ACC112 (cell line): ENCODE measurements around the gene VASH2.
A peak's percentile ranks its signal among the peaks of the same experiment; 100 is the strongest.

Source experiments
- H2AFZ ChIP-seq: fragments of 200-600 bp; sonication (generic); one replicate; pipeline ENCODE4 v1.6.0; 2017; ENCODE audit warnings: antibody characterized with exemption, low read length; ENCODE audit not compliant: unreplicated experiment
- H3K27ac ChIP-seq: fragments of 200-600 bp; sonication (generic); 2 replicates; pipeline ENCODE4 v1.5.1; 2014; ENCODE audit warnings: low read depth, mild to moderate bottlenecking, antibody characterized with exemption, low read length, moderate library complexity
- H3K27me3 ChIP-seq: fragments of 200-600 bp; sonication (generic); 2 replicates; pipeline ENCODE4 v1.6.1; 2014; ENCODE audit warnings: mild to moderate bottlenecking, antibody characterized with exemption, low read length, moderate library complexity, mixed read lengths; ENCODE audit not compliant: insufficient read depth
- H3K36me3 ChIP-seq: fragments of 200-600 bp; sonication (generic); 2 replicates; pipeline ENCODE4 v1.6.1; 2016; ENCODE audit warnings: mild to moderate bottlenecking, antibody characterized with exemption, low read length, moderate library complexity, mixed read lengths; ENCODE audit not compliant: insufficient read depth
- H3K4me1 ChIP-seq: fragments of 200-600 bp; sonication (generic); one replicate; pipeline ENCODE4 v1.6.1; 2016; ENCODE audit warnings: low read length, mixed read lengths; ENCODE audit not compliant: insufficient read depth, unreplicated experiment, control insufficient read depth
- H3K4me3 ChIP-seq: fragments of 200-600 bp; sonication (generic); 2 replicates; pipeline ENCODE4 v1.5.1; 2014; ENCODE audit warnings: mild to moderate bottlenecking, low read depth, low read length
- H3K79me2 ChIP-seq: fragments of 200-600 bp; sonication (generic); one replicate; pipeline ENCODE4 v1.6.0; 2016; ENCODE audit warnings: low read length; ENCODE audit not compliant: control insufficient read depth, unreplicated experiment, insufficient read depth

Gene VASH2

DNA sequence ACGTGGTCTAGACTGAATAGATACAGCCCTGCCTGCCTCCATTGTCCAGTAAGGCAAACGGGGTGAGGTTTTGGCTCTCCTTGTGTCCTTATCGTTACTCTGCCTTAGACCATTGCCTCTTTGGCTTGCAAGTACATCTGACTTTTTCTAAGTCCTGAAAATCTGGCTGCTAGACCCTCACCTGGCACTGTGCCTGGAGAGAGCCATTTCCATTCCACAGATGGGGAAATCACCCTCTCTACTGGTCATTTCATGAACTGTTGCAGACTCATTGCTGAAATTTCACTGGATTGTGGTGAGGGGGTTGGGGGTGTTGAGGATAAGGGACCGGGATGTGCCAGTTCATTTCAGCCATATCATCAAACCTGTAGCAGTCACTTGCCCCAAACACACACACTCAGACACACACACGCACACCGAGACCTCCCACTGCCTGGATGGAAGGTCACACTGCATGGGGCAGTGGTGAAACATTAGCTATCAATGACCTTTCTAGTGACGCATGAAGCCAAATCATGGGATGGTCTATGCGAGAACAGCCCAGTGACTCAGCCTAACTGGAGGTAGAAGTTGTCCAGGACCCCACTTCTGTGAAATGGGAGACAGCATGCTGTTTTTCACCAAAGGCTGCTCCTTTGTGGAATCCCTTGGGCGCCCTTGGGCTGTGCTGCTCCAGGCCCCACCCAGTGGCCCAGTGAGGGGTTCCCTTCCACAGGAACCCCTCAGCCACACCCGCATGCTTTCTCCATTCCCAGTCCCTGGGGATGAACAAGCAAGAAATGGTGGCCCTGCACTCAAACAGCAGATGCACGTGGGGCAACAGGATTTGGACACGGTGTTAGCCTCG, 34.9 kb upstream of the VASH2 start:
- Histone ChIP-seq H3K79me2 (no peaks in the 10 kb centered on the region), H2AFZ (no peak overlapping the region), H3K36me3 (no peaks in the 10 kb centered on the region), H3K4me3 (no peak overlapping the region), H3K27ac (no peak overlapping the region), H3K4me1 (peaks cover 6% of the 10 kb centered on the region), H3K27me3 (no peaks in the 10 kb centered on the region)

DNA sequence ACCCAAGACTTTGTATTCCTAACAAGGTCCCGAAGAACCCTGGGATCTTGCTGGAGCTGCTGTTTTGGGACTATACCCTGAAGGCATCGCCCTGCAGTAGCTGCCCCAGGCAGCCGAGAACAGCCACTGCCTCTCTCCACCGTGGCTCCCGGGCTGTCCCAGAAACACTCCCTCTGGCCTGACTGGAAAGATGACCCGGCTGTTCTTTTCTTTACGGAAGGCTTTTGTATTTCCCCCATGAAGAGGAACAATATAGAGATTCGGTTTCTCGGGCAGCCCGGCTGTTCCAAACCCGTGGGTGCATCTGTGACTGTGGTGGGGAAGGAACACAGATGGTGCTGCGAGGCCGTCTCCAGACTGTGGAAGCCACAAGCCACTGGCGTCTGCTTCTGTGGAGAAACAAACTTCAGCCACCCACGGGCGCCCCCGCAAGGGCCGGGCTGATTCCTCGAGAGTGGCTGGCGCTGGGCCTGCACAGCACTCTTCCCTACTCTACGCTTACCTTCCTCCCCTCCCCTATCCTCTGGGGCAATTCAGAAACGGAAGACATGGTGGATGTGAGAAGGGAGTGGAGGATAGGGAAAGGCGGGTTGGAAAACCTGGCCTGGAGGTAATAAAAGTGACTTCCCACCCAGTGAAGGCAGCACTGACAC, 33.7 kb upstream of the VASH2 start:
- H3K27ac ChIP-seq = no peak overlapping the region
- H3K27me3 ChIP-seq = no peaks in the 10 kb centered on the region
- peaks cover 6% of the 10 kb centered on the region for H3K4me1 ChIP-seq
- no peak overlapping the region for H3K4me3 ChIP-seq
- peak overlapping the region; percentile 75 for H2AFZ ChIP-seq
- H3K36me3 ChIP-seq = no peaks in the 10 kb centered on the region
- H3K79me2 ChIP-seq = no peaks in the 10 kb centered on the region

DNA sequence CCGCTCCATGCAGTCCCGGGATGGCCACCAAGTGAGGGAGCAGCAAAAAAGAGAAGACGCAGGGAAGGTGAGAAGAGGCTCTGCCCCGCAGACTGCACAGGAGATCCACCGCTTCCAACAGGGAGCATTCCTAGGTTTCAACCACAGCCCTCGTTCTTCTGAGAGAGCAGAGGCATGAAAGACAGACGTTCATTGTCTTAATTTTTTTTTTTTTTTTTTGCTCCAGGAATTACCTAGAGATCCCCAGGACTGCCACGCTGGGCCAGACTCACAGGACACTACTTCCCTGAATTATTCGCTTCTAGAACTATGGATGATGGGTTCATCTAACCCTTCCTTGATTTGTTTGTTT, 33.2 kb upstream of the VASH2 start:
- Histone ChIP-seq H3K79me2 (no peaks in the 10 kb centered on the region), H3K4me3 (no peak overlapping the region), H2AFZ (no peak overlapping the region), H3K36me3 (no peaks in the 10 kb centered on the region), H3K4me1 (peaks cover 6% of the 10 kb centered on the region), H3K27ac (no peak overlapping the region), H3K27me3 (no peaks in the 10 kb centered on the region)

DNA sequence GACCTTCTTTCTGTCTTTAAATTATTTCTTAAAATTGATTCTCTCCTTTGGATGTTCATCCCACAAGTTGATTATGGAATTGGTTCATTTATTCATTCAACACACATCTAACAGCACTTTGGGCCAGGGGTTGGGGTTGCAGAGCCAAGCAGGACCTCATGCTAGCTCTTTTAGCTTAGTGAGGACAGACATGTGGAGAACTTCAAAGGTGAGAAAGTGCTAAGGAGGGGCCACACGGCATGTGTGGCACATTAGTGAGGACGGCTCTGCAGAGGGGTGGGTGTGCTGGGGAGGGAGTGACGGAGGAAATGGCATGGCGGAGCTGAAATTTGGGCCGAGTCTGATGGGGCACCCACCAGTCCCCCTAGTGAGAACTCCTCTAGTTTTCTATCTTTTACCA, 32.5 kb upstream of the VASH2 start:
- Histone ChIP-seq H3K27me3 (no peaks in the 10 kb centered on the region), H3K4me3 (no peak overlapping the region), H3K36me3 (no peaks in the 10 kb centered on the region), H3K4me1 (peaks cover 6% of the 10 kb centered on the region), H3K79me2 (no peaks in the 10 kb centered on the region), H3K27ac (no peak overlapping the region), H2AFZ (no peak overlapping the region)

DNA sequence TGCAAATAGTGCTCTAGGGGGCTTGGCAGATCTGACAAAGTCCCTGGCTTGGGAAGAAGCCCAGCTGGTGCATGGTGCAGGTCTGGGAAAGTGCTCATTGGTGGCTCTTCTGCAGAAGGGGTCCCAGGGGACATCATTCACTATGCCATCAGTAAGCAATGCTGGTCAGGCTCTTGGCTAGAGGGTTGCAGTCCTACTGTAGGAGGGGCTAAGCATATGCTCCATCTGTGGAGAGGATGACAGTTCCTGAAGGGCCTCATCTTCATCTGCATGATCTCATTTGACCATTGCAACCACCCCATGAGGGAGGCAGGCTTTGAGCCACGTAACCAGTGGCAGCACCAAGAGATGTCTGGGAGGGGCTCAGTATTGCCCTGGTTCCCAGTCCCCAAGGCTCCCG, 31.5 kb upstream of the VASH2 start:
- Histone ChIP-seq H3K27me3 (no peaks in the 10 kb centered on the region), H3K36me3 (no peaks in the 10 kb centered on the region), H3K27ac (no peak overlapping the region), H2AFZ (no peak overlapping the region), H3K79me2 (no peaks in the 10 kb centered on the region), H3K4me1 (peaks cover 6% of the 10 kb centered on the region), H3K4me3 (no peak overlapping the region)

DNA sequence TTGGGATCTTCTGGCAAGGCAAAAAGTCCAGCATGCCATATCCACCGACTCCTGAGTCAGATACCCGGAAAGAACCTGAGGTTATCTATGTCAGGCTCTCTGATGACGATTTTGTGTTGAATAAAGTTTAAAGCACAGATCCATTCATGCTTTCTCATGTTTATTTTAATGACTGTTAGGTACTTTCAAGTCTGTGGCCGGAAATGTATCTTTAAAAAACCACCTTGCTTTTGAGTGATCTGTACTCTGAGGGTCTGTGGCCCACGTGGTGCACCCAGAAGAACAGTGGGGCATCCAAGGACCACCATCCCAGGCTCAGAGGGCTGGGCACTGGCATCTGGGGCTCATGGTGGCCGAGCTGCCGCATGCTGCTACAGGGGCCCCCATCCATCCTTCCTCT, 30.1 kb upstream of the VASH2 start:
- Histone ChIP-seq H3K27ac (no peak overlapping the region), H3K36me3 (no peaks in the 10 kb centered on the region), H2AFZ (no peak overlapping the region), H3K79me2 (no peaks in the 10 kb centered on the region), H3K27me3 (no peaks in the 10 kb centered on the region), H3K4me3 (no peak overlapping the region), H3K4me1 (peaks cover 15% of the 10 kb centered on the region)

DNA sequence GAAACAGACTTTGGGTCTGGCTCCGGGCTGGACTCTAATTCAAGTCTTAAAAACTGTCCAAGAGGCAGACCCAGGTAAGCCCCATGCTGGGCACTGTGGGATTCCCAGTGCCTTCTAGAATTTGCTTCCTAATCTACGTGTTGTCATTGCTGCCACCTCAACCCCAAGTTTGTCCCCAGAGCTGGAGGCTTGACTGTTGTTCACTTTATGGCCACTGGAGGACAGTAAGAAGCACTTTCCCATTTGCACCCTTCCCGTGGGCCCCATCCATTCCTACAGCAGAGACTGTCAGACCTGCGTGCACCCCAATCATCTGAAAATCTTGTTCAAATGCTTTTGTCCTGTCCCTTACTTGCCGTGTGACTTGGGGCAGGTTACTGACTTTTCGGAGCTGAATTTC, 29.4 kb upstream of the VASH2 start:
- H3K27me3 ChIP-seq = no peaks in the 10 kb centered on the region
- no peak overlapping the region for H3K4me3 ChIP-seq
- no peaks in the 10 kb centered on the region for H3K36me3 ChIP-seq
- H3K27ac ChIP-seq = no peak overlapping the region
- no peaks in the 10 kb centered on the region for H3K79me2 ChIP-seq
- no peak overlapping the region for H2AFZ ChIP-seq
- H3K4me1 ChIP-seq = peaks cover 10% of the 10 kb centered on the region

DNA sequence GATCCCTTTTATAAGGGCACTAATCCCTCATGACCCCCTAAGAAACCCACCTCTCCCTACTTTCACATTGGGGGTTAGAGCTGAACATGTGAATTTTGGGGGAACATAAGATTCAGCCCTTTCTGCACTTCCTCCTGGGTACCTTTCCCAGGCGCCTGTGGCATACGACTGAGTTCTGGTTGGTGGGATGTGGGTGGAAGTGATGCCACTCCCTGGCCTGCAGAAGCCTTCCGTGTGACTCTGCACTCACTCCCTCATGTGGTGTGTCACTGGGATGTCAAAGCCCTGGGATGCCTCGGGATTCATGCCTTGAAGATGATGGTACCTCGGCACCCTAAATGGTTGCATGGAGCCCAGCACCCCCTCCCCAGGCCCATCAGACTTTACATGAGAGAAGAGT, 28.3 kb upstream of the VASH2 start:
- no peak overlapping the region for H3K27ac ChIP-seq
- no peaks in the 10 kb centered on the region for H3K36me3 ChIP-seq
- H3K4me1 ChIP-seq = peaks cover 10% of the 10 kb centered on the region
- no peaks in the 10 kb centered on the region for H3K27me3 ChIP-seq
- no peaks in the 10 kb centered on the region for H3K79me2 ChIP-seq
- H3K4me3 ChIP-seq = no peak overlapping the region
- no peak overlapping the region for H2AFZ ChIP-seq

DNA sequence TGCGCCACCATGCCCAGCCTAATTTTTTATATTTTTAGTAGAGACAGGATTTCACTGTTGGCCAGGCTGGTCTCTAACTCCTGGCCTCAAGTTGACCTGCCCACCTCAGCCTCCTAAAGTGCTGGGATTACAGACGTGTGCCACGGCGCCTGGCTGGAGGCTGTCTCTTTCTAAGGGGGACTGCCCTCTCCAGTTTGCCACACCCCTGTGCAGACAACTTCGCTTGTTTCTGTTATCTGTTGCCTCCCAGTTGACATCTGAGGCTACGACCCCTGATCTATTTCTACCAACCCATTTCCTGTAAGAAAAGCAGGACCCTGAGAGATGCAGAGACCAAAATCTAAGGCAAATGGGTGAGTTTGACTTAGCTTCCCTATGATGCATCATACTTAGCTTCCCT, 24.0 kb upstream of the VASH2 start:
- H3K27ac ChIP-seq = no peak overlapping the region
- no peaks in the 10 kb centered on the region for H3K27me3 ChIP-seq
- no peak overlapping the region for H2AFZ ChIP-seq
- peaks cover 10% of the 10 kb centered on the region for H3K4me1 ChIP-seq
- H3K4me3 ChIP-seq = no peak overlapping the region
- H3K79me2 ChIP-seq = no peaks in the 10 kb centered on the region
- no peaks in the 10 kb centered on the region for H3K36me3 ChIP-seq

DNA sequence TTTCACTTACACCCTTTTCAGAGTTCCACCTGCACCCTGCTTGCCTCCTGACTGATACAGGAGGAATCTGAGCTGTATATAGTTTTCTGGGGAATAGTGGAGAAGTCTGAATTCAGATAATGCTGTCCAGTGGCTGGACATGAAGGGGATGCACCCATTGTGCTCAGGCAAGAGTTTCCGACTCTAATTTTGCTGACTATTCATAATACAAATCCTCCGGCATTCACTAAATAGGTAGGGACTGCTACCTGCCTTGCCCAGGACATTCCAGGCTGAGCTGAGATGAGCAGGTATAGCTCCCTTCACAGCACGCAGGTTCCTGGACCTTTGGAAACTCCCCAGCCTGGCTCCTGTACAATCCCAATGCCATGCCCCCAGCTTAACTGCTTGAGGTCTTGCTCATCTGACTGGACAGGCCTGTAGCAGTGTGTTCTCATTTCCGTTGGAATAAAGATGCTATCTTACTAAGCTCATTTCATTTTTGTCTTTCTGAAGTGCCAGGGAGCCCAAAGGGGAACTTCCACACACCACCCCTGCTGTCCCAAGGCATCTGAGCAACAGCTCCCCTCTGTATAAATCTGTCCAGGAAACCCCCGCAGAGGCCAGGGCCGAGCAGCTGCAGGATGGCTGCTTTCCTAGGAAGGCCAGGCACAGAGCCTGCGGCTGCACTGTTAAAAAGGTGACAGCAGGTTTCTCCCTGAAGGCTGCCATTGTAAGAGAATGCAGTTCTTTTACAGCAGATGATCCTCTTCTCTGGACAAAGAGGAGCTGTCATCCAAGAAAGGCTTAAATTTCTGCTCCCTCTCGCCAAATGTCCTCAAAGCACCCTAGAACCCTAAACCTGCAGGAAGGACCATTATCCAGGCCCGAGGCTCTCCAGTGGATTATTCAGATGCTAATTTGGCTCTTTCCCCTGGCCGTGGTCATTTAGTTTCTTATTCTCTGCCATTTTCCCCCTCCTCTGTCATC, 21.7 kb upstream of the VASH2 start:
- no peak overlapping the region for H3K4me3 ChIP-seq
- H3K27ac ChIP-seq = no peak overlapping the region
- no peaks in the 10 kb centered on the region for H3K36me3 ChIP-seq
- no peak overlapping the region for H2AFZ ChIP-seq
- H3K4me1 ChIP-seq = peaks cover 10% of the 10 kb centered on the region
- no peaks in the 10 kb centered on the region for H3K27me3 ChIP-seq
- no peaks in the 10 kb centered on the region for H3K79me2 ChIP-seq
